MM.1S (cell line): ENCODE data around the gene OR10S1.

Source experiments
- DNase-seq: peaks from one replicate; pipeline ENCODE4 v3.0.0-alpha.2; 2015
- H2AFZ ChIP-seq: fragments of 300-600 bp; sonication (generic); 2 replicates; pipeline ENCODE4 v1.6.0; 2016; ENCODE audit warnings: antibody characterized with exemption, low read length
- H3F3A ChIP-seq: fragments of 300-600 bp; sonication (generic); 2 replicates; pipeline ENCODE4 v1.6.1; 2016; ENCODE audit warnings: mild to moderate bottlenecking, antibody characterized with exemption, low read length, moderate library complexity, mixed read lengths; ENCODE audit not compliant: insufficient read depth
- H3K27ac ChIP-seq: fragments of 300-600 bp; sonication (generic); 2 replicates; pipeline ENCODE4 v1.5.1; 2016; ENCODE audit warnings: mild to moderate bottlenecking, low read length
- H3K27me3 ChIP-seq: fragments of 300-600 bp; sonication (generic); replicated peaks from 2 replicates; pipeline ENCODE4 v1.6.0; 2016; ENCODE audit warnings: low read length; ENCODE audit not compliant: insufficient read depth
- H3K36me3 ChIP-seq: fragments of 300-600 bp; sonication (generic); replicated peaks from 2 replicates; pipeline ENCODE4 v1.6.1; 2016; ENCODE audit warnings: mild to moderate bottlenecking, low read length, mixed read lengths; ENCODE audit not compliant: insufficient read depth
- H3K4me1 ChIP-seq: fragments of 300-600 bp; sonication (generic); 2 replicates; pipeline ENCODE4 v1.6.1; 2016; ENCODE audit warnings: low read length, mixed read lengths
- H3K4me2 ChIP-seq: fragments of 300-600 bp; sonication (generic); 2 replicates; pipeline ENCODE4 v1.6.0; 2016; ENCODE audit warnings: low read depth, low read length
- H3K4me3 ChIP-seq: fragments of 300-600 bp; sonication (generic); 2 replicates; pipeline ENCODE4 v1.5.1; 2016; ENCODE audit warnings: low read length, mixed read lengths
- H3K79me2 ChIP-seq: fragments of 300-600 bp; sonication (generic); 2 replicates; pipeline ENCODE4 v1.6.1; 2016; ENCODE audit warnings: mixed run types, low read length, mixed read lengths
- H3K9ac ChIP-seq: fragments of 300-600 bp; sonication (generic); 2 replicates; pipeline ENCODE4 v1.6.1; 2016; ENCODE audit warnings: low read length, mixed read lengths
- H3K9me2 ChIP-seq: fragments of 300-600 bp; sonication (generic); replicated peaks from 2 replicates; pipeline ENCODE4 v1.6.1; 2016; ENCODE audit warnings: mild to moderate bottlenecking, low read length, mixed read lengths; ENCODE audit not compliant: insufficient read depth
- H3K9me3 ChIP-seq: fragments of 300-600 bp; sonication (generic); replicated peaks from 2 replicates; pipeline ENCODE4 v1.6.1; 2016; ENCODE audit warnings: mild to moderate bottlenecking, low read length, mixed read lengths; ENCODE audit not compliant: insufficient read depth
- H4K20me1 ChIP-seq: fragments of 300-600 bp; sonication (generic); 2 replicates; pipeline ENCODE4 v1.6.1; 2016; ENCODE audit warnings: mild to moderate bottlenecking, low read length, moderate library complexity, mixed read lengths; ENCODE audit not compliant: insufficient read depth
- CTCF ChIP-seq: fragments of 300-600 bp; sonication (generic); IDR thresholded peaks from 2 replicates; pipeline ENCODE4 v1.5.1; 2016; ENCODE audit warnings: antibody characterized with exemption, low read length, mixed read lengths
- EZH2 ChIP-seq: fragments of 300-600 bp; sonication (generic); optimal IDR thresholded peaks from 2 replicates; pipeline ENCODE3; 2017; ENCODE audit warnings: low read depth, mild to moderate bottlenecking, antibody characterized with exemption, low read length, mixed read lengths
- EZH2phosphoT487 ChIP-seq: fragments of 300-600 bp; sonication (generic); IDR thresholded peaks from 2 replicates; pipeline ENCODE4 v1.6.1; 2018; ENCODE audit warnings: antibody characterized with exemption, low read length

OR10S1 gene

DNA sequence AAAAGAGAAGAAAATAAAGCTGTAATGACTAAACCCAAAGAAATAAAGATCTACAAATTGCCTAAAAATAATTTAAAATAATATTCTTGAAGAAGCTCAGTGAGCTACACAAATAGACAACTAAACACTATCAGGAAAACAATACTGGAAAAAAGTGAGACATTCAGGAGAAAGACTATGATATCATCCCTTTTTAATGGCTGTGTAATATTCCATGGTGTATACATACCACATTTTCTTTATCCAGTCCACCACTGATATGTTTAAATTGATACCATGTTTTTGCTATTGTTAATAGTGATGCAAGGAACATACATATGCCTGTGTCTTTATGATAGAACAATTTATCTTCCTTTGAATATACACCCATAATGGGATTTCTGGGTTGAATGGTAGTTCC is 20.8 kb downstream of the OR10S1 start:
- Histone ChIP-seq H3K4me2 (no peak overlapping the region), H3K27me3 (no peaks in the 10 kb centered on the region), H3K79me2 (no peaks in the 10 kb centered on the region), H4K20me1 (no peaks in the 10 kb centered on the region), H2AFZ (no peak overlapping the region), H3K4me1 (no peaks in the 10 kb centered on the region), H3K36me3 (no peaks in the 10 kb centered on the region), H3F3A (no peaks in the 10 kb centered on the region), H3K4me3 (no peak overlapping the region), H3K9ac (no peak overlapping the region), H3K9me3 (no peaks in the 10 kb centered on the region), H3K27ac (no peak overlapping the region), H3K9me2 (no peaks in the 10 kb centered on the region)
- no peak for DNase-seq
- no peak for TF ChIP-seq EZH2phosphoT487
- TF ChIP-seq EZH2, result no peak
- no peak for TF ChIP-seq CTCF

- Histone ChIP-seq H3K9me3 (no peaks in the 10 kb centered on the region), H3K9ac (no peak overlapping the region), H3F3A (no peaks in the 10 kb centered on the region), H4K20me1 (no peaks in the 10 kb centered on the region), H3K79me2 (no peaks in the 10 kb centered on the region), H3K36me3 (no peaks in the 10 kb centered on the region), H3K4me1 (no peaks in the 10 kb centered on the region), H2AFZ (no peak overlapping the region), H3K27me3 (no peaks in the 10 kb centered on the region), H3K9me2 (no peaks in the 10 kb centered on the region), H3K4me2 (no peak overlapping the region), H3K27ac (no peak overlapping the region), H3K4me3 (no peak overlapping the region)
- no peak for DNase-seq
- TF ChIP-seq CTCF (no peak), EZH2phosphoT487 (no peak), EZH2 (no peak)
These were observed 32.4 kb downstream of the OR10S1 start for GRCh38 chr11:123945132-123945531.

DNA sequence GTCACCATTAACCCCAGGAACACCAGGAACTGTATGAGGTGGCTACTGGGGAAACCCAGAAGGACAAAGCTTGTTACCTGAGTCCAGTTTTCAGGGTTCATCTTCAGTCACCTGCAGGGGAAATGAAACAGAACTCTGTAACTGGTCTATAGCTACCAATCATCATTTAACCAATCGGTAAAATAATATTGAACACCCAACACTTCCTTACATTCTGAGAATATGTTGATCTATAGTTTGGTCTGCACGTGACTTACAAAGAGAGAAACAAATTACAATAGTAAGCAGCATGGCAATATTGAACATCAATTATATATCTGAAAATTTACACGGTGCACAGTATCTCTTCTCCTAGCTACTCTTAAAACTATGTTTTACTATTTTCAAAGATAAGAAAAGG is 33.8 kb downstream of the OR10S1 start, which contains the start of gene OR6T1:
TSS of gene OR6T1 (minus strand) at position 101 of the 400 bp plus-strand sequence. CDS start at position 101, 0 bp downstream.
- no peak within 1 kb of the TSS for H3K4me3 ChIP-seq
- no peak within 1 kb of the TSS for H3K4me2 ChIP-seq
- no peak within 1 kb of the TSS for H3K27ac ChIP-seq
- H3F3A ChIP-seq, result no peaks in the 10 kb centered on the region
- H3K9me3 ChIP-seq, result no peaks in the 10 kb centered on the region
- no peaks in the 10 kb centered on the region for H3K27me3 ChIP-seq
- no peak within 1 kb of the TSS for H2AFZ ChIP-seq
- H3K9me2 ChIP-seq, result no peaks in the 10 kb centered on the region
- no peak for DNase-seq
- no peaks in the 10 kb centered on the region for H4K20me1 ChIP-seq
- no peaks in the 10 kb centered on the region for H3K79me2 ChIP-seq
- no peak for TF ChIP-seq EZH2phosphoT487
- no peak for TF ChIP-seq EZH2
- no peak for TF ChIP-seq CTCF
- no peaks in the 10 kb centered on the region for H3K4me1 ChIP-seq
- no peaks in the 10 kb centered on the region for H3K36me3 ChIP-seq
- no peak within 1 kb of the TSS for H3K9ac ChIP-seq
